NCI-H2107 (cell line): Measurements from ENCODE around the gene PGM2L1.
"Not testable (repeated sequence)": the region's sequence is repeated elsewhere in the genome, so short reads cannot be mapped to it uniquely, and the experiment has no call there.

Experiments
- DNase-seq: peaks from one replicate; lab custom pipeline; 2025; lab: John Stamatoyannopoulos, UW

Gene PGM2L1

GRCh38 chr11:74333193-74333592, 65.0 kb downstream of the PGM2L1 start:
- no peak for DNase-seq

GRCh38 chr11:74332291-74332690, 65.9 kb downstream of the PGM2L1 start:
- DNase-seq: no peak

GRCh38 chr11:74331000-74331399, 67.2 kb downstream of the PGM2L1 start:
- not testable (repeated sequence) for DNase-seq

GRCh38 chr11:74330075-74330858, 68.0 kb downstream of the PGM2L1 start:
- DNase-seq: no peak

GRCh38 chr11:74327076-74327475, 71.2 kb downstream of the PGM2L1 start:
- no peak for DNase-seq

GRCh38 chr11:74326665-74327064, 71.6 kb downstream of the PGM2L1 start:
- no peak for DNase-seq

GRCh38 chr11:74325649-74326645, 72.3 kb downstream of the PGM2L1 start:
- DNase-seq: no peak

- DNase-seq: no peak
These were observed 75.6 kb downstream of the PGM2L1 start for GRCh38 chr11:74322667-74323066.

GRCh38 chr11:74321487-74322188, 76.6 kb downstream of the PGM2L1 start:
- DNase-seq: no peak

- DNase-seq: no peak
These were observed 77.7 kb downstream of the PGM2L1 start for GRCh38 chr11:74320538-74320937.

- DNase-seq: no peak
These were observed 79.0 kb downstream of the PGM2L1 start for GRCh38 chr11:74319139-74319816.

GRCh38 chr11:74318241-74318932, 79.8 kb downstream of the PGM2L1 start:
- no peak for DNase-seq

GRCh38 chr11:74316772-74317505, 81.3 kb downstream of the PGM2L1 start:
- DNase-seq: no peak

- DNase-seq: no peak
These were observed 85.9 kb downstream of the PGM2L1 start for GRCh38 chr11:74312326-74312725.

GRCh38 chr11:74311352-74311926, 86.8 kb downstream of the PGM2L1 start, which contains the start of gene P4HA3:
P4HA3 (minus strand) TSS chr11:74311640; CDS start chr11:74311611, 29 bp downstream.
- DNase-seq: no peak

GRCh38 chr11:74310857-74311256, 87.4 kb downstream of the PGM2L1 start:
- DNase-seq: no peak

GRCh38 chr11:74307434-74307833, 90.8 kb downstream of the PGM2L1 start:
- no peak for DNase-seq

- DNase-seq: no peak
These were observed 91.6 kb downstream of the PGM2L1 start for GRCh38 chr11:74306435-74307175.

GRCh38 chr11:74299015-74299414, 99.2 kb downstream of the PGM2L1 start:
- DNase-seq: no peak
